Measurements from ENCODE around the gene JAK2. TPM values are rescaled to one million over a fixed set of nuclear protein-coding genes. Genes with fewer than 3 reads are reported as not detected.

JAK2 gene
- total and polyA plus RNA-seq, 2 of the 4 experiments (the other 2 are of a cell fraction): 2.3 to 6.1 TPM

DNA sequence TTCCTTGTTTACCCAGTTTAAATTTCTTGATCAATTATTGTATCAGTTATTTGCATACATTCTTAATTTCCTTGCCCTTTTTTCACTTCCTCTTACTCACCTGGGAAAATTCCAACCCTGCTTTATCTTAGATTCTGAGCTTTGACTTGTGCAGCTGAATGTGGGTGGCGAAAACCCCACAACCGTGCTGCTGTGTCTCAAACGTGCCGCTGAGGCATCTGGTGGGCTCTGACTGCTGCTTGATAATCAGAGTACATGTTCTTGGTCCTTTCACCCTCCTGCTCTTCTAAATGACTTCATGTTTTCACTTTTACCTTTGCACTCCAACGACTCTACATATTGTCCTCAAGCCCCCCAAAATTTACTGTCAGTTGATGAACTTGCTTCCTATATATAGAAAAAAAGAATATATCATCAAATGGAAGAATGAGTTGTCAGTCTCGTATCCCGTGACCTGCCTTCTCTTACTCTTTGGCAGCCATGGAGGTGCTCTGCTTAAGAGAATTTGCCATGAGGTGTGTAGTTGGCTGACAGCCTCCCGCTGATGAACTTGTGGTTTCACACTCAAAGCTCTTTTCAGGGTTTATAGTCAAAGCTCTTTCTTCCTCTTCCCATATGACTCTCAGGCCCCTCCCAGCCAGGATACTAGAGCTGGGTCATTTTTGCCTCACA is 14.0 kb upstream of the JAK2 start:
- dilution Hi-C loops (cut with HindIII; ENCODE audit: low sequenced_read_pairs, unreplicated experiment) (no loop called here), in situ Hi-C loops (cut with MboI; ENCODE audit: low sequenced_read_pairs) (no loop called here), intact Hi-C loops (cut with micrococcal nuclease) (no loop called here)
- ChIA-PET POLR2A (ENCODE audit: unreplicated experiment) (no interaction called here), CTCF (no interaction called here)
- Histone ChIP-seq H2BK5ac (ENCODE audit: low read depth, low read length, poor library complexity, severe bottlenecking) (no peak overlapping the region), H3K79me1 (ENCODE audit: low read depth in 1 of 2, low read length in 2 of 2) (no peaks in the 10 kb centered on the region), H2BK15ac (ENCODE audit: low read depth, low read length) (no peak overlapping the region), H2AK5ac (ENCODE audit: low read depth, low read length) (no peak overlapping the region), H2BK20ac (ENCODE audit: low read depth, low read length) (no peak overlapping the region), H3K4me3 (ENCODE audit: insufficient read depth, low read depth, low read length) (no peak overlapping the region), H2AFZ (replicated peaks; ENCODE audit: low read length, poor library complexity) (no peak overlapping the region), H2BK120ac (ENCODE audit: low read depth, low read length) (no peak overlapping the region), H3K4me2 (ENCODE audit: low read depth, low read length) (no peak overlapping the region), H3K14ac (replicated peaks; ENCODE audit: low read depth, low read length) (no peak overlapping the region), H4K8ac (ENCODE audit: low read depth in 2 of 2, low read length in 2 of 2) (no peak overlapping the region), H3K27me3 (ENCODE audit: control insufficient read depth, insufficient read depth, low read length) (peaks cover 6% of the 10 kb centered on the region), H3K4ac (ENCODE audit: low read depth, low read length) (no peak overlapping the region), H3K23ac (ENCODE audit: low read depth, low read length) (no peak overlapping the region), H4K20me1 (ENCODE audit: insufficient read depth, low read length) (no peaks in the 10 kb centered on the region), H4K5ac (ENCODE audit: low read depth, low read length) (no peak overlapping the region), H3K56ac (ENCODE audit: extremely low read depth, insufficient read depth, low read length) (no peak overlapping the region), H4K91ac (ENCODE audit: insufficient read depth, low read depth, low read length) (no peak overlapping the region), H3K4me1 (ENCODE audit: control insufficient read depth, insufficient read depth, low read length) (no peaks in the 10 kb centered on the region), H2AK9ac (replicated peaks; ENCODE audit: low read depth, low read length, poor library complexity) (no peak overlapping the region), H3K18ac (ENCODE audit: low read depth, low read length) (no peak overlapping the region), H3K9me1 (ENCODE audit: insufficient read depth, low read length) (no peaks in the 10 kb centered on the region), H3K9ac (ENCODE audit: low read depth, low read length) (no peak overlapping the region), H3K36me3 (ENCODE audit: control insufficient read depth, insufficient read depth, low read length) (no peaks in the 10 kb centered on the region), H3K9me3 (ENCODE audit: control insufficient read depth, insufficient read depth, low read length) (no peaks in the 10 kb centered on the region), H3K27ac (ENCODE audit: insufficient read depth, low read length) (no peak overlapping the region)
- ATAC-seq (ENCODE audit: low read depth) (no peak), DNase-seq (no peak)
- WGBS, 2 experiments (ENCODE audit: extremely low coverage in 2 of 2, insufficient read length in 1 of 2): 74% methylated on average over 4 of the region's 8 CpGs; no CpG with 5 or more reads in 1 of the 2 experiments
- TF ChIP-seq FOS (IDR thresholded peaks at IDR 0.05; ENCODE audit: low read depth, low read length) (no peak), CHD1 (IDR thresholded peaks at IDR 0.05; ENCODE audit: low read depth, low read length) (no peak), BHLHE40 (IDR thresholded peaks at IDR 0.05; ENCODE audit: low read depth, low read length) (no peak)
- BruUV-seq (replicated peaks): no TSS peak
